Measurements from ENCODE around the gene NSD1.
"Not testable (repeated sequence)": the region's sequence is repeated elsewhere in the genome, so short reads cannot be mapped to it uniquely, and the experiment has no call there.

The NSD1 gene

GRCh38 chr5:177332031-177332895 is 198.7 kb downstream of the NSD1 start:
- DNase-seq, result no peak

GRCh38 chr5:177332896-177333260 is 199.3 kb downstream of the NSD1 start:
- DNase-seq, result no peak

- DNase-seq, result no peak
Observed at GRCh38 chr5:177333420-177334154, 200.0 kb downstream of the NSD1 start.

- DNase-seq, result no peak
Observed at GRCh38 chr5:177334155-177334551, 200.6 kb downstream of the NSD1 start.

GRCh38 chr5:177334781-177335700 is 201.5 kb downstream of the NSD1 start:
- no peak for DNase-seq

GRCh38 chr5:177335701-177336065 is 202.1 kb downstream of the NSD1 start:
- DNase-seq, result no peak

GRCh38 chr5:177336112-177336511 is 202.5 kb downstream of the NSD1 start:
- no peak for DNase-seq

GRCh38 chr5:177336603-177337494 is 203.3 kb downstream of the NSD1 start:
- DNase-seq, result no peak

GRCh38 chr5:177338251-177339106 is 204.9 kb downstream of the NSD1 start:
- no peak for DNase-seq

GRCh38 chr5:177339107-177339638 is 205.6 kb downstream of the NSD1 start:
- no peak for DNase-seq

- DNase-seq, result not testable (repeated sequence)
Observed at GRCh38 chr5:177343000-177343399, 209.4 kb downstream of the NSD1 start.

- DNase-seq, result no peak
Observed at GRCh38 chr5:177343777-177344176, 210.2 kb downstream of the NSD1 start.

GRCh38 chr5:177344891-177345290 is 211.3 kb downstream of the NSD1 start:
- no peak for DNase-seq

GRCh38 chr5:177346820-177347219 is 213.2 kb downstream of the NSD1 start:
- DNase-seq, result no peak

GRCh38 chr5:177347699-177348098 is 214.1 kb downstream of the NSD1 start:
- no peak for DNase-seq

GRCh38 chr5:177349362-177349647 is 215.7 kb downstream of the NSD1 start:
- no peak for DNase-seq

GRCh38 chr5:177349762-177350161 is 216.2 kb downstream of the NSD1 start:
- no peak for DNase-seq
